HG02678 (cell line): ENCODE results near the gene LMOD3.
A peak's percentile ranks its signal among the peaks of the same experiment; 100 is the strongest.

Experiments used
- ATAC-seq: cut with Tn5 transposase; IDR thresholded peaks from one replicate; pipeline ENCODE4 v1.9.1; 2021; ENCODE audit warnings: mild to moderate bottlenecking, moderate library complexity; ENCODE audit not compliant: unreplicated experiment

The LMOD3 gene

DNA sequence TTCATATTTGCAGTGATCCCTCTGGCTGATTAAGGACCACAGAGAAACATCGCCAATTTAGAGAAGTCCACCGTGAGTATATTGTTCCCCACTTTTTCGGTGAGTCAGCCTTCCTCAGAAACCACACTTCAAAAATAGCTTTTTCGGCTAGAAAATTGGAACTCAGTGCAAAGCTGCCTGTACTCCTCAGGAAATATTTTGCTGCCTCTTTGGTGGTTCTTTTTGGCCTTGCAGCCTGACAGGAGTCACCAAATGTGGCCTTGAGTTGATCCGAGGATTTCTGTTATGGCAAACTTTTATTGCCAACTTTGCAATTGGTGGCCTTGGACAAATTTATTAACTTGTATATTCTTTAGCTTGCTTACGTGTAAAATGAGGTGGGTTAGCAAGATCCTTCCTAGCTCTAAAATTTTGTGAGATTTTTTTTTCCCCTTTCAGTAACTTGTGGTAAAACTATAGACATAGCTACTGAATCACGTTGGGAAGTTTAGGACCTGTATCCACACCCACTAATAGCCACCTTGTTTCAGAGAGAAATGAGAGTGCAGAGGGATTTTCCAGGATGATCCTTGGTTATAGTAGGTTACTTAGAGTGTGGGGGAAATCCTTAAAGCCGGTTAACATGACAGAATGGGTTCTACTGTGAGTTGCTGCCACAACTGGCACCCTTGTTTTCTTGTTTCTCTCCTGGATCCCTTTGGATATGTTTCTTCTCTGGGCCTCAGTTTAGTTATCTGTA, 27.8 kb downstream of the LMOD3 start:
- no peak for ATAC-seq

DNA sequence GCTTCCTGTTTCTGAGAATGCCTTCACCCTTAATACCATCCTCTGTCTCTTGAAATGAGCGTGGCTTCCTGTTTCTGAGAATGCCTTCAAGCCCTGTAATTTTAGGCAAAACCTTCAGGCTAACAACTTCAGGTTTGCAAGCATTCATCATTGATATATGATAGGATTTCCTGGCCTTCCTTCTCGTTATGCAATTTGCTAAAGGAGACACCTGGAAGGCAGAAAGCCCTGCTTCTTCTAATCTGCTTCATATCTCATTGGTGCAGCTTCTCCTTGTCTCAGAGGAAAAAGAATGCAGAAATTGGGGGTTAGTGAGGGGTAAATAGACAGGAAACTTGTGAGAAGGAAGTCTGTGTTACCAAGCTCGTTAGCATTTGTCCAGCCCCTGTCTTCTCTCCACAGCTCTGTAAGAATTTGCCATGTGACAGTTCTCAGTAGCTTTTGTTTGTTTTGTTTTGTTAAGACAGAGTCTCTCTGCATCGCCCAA, 30.3 kb downstream of the LMOD3 start:
- ATAC-seq: peak; percentile 72

DNA sequence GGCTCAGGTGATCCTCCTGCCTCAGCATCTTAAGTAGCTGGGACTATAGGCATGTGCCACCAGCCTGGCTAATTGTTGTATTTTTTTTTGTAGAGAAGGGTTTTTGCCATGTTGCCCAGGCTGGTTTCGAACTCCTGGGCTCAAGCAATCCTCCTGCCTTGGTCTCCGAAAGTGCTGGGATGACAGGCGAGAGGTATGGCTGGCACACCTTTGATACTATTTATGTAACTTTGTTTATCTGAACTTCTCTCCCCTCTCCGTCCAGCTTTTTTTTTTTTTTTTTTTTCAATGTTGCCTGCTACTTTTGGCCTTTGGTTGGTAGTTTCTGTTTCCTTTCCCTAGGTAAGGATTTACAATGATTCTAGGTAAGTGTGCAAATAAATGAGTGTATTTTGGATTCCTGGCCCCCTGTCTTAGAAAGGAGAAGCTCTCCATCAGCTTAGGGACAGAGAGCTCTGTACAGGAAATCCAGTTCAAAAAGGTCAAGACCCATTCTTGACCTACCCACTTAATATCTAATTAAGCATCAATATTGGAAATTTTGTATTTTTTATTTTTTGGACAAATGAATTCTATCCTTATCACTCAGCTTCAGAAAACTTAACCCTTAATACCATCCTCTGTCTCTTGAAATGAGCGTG, 30.9 kb downstream of the LMOD3 start:
- ATAC-seq: no peak

DNA sequence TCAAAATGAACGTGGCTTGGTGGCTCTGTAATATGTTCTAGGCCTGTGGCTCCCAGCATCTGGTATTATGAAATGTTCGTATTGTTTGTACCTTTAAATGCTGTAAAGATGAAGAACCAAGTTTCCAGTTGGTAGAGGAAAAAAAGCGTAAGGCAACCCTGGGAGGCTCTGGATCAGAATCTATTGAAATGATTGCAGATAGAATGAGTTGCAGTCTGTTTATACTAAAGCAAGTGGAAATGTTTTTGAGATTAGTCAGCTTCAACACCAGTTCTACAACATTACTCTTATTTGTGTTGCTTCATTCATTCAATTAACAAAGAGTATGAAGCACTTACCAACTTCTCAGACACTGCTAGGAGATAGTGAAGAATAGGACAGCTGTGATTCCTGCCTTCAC, 32.4 kb downstream of the LMOD3 start:
- ATAC-seq: no peak

DNA sequence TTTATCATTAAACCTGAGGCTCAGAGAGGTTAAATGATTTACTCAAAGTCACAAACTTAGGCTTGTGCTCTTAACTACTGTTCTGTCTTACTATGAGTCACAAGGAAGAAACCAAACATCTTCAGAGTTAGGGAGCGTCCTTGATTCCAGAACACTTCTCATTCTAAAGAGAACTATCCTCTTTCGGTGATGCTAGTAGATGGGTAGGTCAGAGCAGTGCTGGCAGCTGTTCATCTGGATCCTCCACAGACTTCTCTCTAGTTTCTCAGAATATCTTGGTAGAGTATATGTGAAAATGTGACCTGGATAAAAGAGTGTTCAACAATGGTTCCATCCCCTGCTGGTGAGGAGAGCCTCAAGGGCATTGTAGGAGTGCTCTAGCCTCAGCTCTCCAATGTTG, 34.3 kb downstream of the LMOD3 start:
- peak; percentile 28 for ATAC-seq

DNA sequence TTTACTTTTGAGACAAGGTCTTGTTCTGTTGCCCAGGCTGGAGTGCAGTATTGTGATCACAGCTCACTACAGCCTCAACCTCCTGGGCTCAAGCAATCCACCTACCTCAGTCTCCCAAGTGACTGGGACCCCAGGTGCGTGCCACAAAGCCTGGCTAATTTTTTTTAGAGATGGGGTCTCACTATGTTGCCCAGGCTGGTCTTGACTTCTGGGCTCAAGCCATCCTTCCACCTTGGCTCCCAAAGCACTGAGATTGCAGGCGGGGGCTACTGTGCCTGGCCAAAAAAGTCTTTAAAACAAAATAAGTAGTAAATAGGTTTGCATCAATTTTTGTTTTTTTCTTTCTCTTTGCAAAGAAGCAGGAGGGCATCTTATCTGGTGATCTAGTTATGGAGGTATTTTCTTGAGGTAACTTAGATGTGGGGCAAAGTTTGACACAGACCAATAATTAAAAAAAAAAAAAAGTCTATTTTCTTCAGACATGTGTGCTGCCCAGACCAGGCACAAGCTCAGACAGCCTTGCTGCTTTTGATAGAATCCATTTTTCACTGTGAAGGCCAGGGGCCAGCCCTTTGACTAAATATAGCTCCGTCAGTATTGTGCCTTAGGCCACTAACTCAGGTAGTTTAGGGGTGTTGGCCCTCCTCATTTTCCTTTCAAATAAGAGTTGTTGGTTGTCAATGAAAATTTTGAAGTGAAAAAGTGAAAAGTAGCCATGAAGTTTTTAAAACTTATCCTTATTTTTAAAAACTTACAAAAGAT, 35.2 kb downstream of the LMOD3 start:
- ATAC-seq: no peak

DNA sequence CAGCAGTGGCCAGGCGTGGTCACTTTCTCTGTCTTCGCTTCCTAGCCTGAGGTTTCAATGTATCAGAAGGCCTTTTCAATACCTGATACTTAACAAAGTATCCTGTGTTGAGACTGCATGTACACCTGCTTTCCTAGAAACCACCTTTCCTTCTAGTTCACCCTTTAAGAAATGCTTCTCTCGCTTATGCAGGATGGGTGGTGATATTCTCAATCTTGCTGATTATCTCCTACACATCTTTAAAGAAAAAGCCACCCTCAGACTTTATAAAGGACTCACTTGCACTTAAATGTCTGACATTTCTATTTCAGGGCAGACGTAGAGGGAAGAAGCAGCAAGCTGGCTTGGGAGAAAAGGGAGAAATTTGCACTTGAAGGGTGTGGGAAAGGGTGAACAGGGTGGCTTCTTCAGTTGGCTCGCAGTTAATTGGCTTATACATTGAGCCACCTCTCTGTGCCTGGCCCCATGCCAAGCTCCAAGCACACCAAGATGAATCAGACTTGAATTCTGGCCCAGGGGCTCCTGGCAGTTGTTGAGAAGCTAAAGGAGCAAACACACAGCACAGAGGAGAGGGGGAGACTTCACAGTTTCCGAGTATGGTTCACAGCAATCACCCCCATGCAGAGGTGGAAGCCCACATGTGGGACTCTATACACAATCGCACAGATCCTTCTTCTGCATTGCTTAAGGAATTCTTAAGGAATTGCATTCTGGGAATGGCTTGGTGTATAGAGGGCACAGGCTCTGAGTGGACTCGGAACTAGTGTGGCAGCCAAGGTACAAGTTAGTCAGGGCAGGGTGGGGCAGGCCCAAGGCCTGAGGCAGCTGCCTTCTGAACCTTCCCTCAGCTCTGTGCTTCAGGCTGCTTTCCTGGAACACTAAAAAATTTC, 36.3 kb downstream of the LMOD3 start:
- no peak for ATAC-seq

DNA sequence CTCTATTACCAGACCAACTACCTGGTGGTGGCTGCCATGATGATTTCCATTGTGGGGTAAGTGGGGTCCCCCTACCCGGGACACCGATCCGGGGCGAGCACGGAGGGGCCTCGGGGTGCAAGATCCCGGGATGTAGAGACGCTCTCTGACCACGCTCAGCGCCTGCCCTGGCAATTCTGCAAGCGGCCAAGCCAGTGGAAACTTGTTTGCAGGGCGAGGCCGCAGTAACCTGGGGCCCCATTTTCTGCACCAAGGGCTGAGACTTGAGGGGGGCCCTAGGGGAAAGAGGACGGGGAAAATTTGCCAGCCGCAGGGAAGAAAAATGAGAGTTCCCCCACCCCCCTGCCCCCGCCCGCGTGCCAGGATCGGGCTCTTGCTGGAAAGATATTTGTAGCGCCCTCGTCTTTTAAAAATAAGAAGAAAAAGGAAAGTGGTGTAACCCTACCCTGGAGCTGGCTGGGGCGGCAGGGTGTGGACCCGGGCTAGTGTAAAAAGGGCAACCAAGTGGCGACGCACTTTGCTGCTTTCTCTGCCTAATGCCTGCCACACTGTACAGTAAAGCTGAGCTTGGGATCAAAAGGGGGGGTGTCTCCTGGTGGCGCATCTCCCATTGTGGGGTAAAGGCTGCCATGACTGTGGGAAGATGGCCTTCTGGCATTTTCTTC, 37.1 kb downstream of the LMOD3 start:
- no peak for ATAC-seq

DNA sequence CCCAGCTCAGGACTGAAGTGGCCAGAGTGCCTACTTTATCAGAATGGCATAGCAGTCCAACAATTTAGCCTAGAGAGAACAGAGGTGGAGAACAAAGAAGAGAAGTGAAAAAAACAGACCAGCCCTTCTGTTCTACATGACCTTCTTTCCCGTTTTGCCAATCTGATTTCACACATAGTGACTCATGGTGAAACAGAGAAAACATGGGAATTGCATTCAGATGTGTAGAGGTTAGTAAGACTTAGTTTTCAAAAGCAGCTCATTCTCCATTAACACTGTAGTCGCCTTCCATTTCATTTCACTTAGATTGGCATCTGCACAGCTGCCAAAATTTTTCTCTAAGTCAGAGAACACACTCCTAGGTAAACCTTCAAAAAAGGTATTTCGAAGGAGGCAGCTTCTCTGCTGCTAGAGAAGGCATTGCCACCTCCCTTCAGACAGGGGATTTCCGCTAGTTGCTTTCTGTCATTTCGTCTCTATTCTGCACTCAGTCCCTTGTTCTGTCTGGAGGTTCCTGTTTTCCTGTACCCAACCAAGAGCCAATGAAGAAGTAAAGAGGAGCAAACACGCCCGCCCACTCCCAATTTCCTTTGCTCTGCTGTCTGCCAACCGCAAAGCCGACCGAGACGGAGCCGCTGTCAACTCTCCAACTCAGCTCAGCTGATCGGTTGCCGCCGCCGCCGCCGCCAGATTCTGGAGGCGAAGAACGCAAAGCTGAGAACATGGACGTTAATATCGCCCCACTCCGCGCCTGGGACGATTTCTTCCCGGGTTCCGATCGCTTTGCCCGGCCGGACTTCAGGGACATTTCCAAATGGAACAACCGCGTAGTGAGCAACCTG, 37.8 kb downstream of the LMOD3 start, which contains the start of gene ARL6IP5:
ARL6IP5 (plus strand) TSS at position 612 of the 842 bp plus-strand sequence; CDS start at position 723, 111 bp downstream.
- peak; percentile 52 for ATAC-seq

DNA sequence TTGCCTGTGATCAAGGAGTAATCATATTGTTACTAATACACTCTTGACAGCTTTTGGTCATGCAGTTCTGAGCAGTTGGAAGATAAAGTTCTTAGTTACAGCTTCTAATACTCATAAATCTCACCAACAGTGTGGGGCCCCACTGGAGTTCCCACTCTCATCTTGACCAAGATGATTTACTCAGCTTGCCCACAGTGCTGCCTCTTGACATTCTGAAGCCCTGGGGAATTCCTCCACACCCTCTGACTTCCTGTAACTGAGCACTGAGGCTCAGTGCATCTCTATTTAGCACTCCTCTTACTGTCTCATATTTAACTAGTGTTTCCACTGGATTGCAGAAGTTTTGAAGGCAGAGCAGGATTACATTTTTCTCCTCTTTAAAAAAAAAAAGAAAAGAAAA, 39.6 kb downstream of the LMOD3 start:
- peak; percentile 58 for ATAC-seq

DNA sequence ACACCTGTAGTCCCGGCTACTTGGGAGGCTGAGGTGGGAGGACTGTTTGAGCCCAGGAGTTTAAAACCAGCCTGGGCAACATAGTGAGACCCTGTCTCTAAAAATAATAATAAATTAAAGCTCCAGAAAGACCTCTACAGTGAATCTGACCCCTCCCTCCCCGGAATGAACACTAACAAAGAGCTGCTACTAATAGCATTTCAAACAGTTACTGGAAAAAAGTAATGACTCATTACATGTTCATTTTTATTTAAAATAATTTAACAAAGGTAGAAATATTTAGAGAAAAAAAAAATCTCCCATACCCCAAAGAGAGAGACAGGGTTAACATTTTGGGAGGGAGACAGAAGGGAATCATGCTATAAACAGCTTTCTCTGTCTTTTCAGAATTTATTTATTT, 40.0 kb downstream of the LMOD3 start:
- no peak for ATAC-seq

DNA sequence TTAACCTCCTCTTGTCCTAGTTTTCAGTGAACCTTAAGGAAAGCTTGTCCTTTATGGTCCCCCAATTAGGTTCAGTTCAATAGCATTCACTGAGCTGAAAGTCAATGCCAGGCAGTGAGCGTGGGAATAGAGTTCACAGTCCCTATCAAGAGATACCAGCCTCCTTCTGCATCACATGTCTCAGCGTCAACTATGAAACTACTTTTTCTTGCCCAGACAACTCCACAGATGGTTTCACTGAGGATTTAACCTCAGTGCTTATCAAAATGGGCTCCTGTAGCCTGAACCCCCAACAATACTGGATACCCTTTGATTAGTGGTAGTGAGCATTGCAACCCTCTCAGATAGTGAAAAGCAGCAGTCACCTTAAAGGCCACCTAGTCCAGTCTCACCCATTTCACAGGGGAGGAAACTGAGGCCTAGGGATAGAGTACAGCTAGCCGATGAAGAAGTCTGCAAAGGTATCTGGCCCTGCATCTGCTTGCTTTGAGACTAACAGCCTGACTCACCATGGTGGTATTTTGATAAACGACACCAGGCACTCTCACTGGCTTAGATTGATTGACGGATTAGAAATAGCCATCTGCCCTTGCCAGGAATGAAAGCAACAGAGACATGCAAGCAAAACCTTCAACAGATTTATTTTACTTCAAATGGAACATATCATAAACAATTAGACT, 40.7 kb downstream of the LMOD3 start:
- ATAC-seq: no peak

DNA sequence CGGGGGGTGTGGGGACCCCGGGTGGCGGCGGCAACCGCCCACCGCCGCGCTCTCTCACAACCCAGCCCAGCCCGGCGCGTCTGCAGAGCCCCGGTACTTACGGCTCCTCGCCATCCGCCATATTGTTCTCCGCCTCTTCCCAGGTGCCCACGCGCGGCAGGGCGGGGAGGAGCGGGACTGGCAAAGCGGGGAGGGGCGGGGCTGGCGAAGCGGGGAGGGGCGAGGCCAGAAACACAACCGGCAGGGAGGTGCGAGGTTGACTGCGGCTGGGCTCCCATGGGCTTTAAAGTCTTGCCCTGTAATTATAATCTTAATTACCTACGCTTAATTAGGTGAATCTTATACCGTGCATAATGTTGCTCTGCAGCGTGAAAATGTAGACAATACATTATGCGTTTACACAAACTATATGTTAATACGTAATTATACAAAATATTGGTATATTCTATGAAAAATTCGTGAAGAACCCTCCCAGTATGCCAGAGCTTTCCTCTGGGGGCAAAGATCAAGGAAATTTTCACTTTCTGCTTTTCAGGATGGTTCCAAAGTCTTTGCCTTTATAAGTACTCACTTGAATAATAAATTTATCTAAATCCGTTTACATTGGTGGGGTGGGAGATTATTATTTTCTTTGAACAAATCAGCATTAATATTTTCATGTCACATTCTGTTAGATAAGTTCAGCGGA, 42.0 kb downstream of the LMOD3 start, which contains the start of gene UBA3:
UBA3 (minus strand) TSS at position 133 of the 688 bp plus-strand sequence; CDS start at position 121, 12 bp downstream.
- peak; percentile 50 for ATAC-seq

DNA sequence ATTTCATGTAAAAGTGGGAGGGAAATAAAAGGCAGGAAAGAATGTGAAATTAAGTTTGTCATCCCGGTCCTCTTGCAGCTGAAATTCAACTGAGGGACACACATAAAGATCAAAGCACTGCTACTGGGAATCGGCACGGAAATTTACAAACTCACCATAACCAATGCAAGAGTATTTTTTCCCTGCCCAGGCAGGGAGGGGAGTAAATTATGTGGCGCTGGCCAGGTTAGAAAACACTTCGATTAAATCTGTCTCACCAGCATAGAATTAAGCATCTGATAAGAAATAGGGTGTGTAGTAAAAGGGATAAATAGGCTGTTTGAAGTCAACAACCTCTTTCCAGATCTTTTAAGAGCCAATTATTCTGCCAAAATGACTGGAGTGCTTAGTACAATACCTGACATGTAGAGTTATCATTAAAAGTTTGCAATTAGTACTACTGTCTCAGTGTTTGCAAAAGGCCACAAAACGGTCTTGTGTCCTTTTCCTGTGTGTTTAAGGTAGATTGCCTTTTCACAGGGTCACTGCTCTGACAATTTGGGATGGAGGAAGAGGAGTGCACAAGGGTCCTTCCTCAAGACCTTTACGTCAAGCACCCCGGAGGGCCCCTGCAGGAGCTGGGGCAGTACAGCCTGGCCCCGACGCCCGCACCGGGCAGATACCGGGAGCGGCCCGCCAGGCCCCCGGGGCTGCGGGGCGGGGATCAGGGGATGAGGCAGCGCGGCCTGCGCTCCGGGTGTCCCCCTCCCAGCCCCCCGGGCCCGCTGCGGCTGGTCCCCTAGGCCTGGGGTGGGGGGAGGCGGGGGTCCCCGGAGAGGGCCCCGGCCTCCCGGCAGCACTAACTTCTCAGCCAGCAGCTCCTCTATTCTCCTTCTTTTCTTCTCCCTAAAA, 42.9 kb downstream of the LMOD3 start:
- ATAC-seq: peak; percentile 15

DNA sequence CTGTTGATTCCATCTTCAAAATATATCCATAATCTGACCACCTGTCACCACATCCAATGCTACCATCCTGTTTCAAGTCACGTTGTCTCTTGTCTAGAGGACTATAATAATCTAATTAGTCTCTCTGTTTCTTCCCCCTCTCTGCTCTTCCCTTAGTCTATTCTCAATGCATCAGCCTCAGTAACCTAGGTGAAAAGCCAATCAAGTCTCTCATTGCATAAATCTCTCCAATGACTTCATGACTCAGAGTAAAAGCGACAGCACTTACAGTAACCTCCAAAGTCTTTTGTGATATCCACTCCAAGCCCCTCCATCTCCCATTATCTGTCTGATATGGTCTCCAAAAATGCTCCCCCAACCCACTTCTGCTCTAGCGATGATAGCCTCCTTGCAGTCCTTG, 49.5 kb downstream of the LMOD3 start:
- ATAC-seq: no peak

DNA sequence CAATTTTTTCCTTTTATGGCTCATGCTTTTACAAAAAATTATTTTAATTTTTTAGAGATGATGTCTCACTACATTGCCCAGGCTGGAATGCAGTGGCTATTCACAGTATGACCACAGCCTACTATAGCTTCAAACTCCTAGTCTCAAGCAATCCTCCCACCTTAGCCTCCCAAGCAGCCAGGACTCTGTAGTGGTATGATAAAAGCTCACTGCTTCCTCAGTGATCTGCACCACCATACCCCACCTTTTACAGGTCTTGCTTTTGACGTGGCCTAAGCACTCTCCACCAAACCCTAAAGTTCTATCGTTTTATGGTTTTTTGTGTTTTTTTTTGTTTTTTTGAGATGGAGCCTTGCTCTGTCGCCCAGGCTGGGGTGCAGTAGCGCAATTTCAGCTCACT, 56.3 kb downstream of the LMOD3 start:
- no peak for ATAC-seq
